SHP77 (cell line): ENCODE data around the gene POTEE.
"Not testable (repeated sequence)": the region's sequence is repeated elsewhere in the genome, so short reads cannot be mapped to it uniquely, and the experiment has no call there.

Source experiments
- DNase-seq, 2 experiments: peaks; one replicate each; lab custom pipeline; 2025; lab: John Stamatoyannopoulos, UW

POTEE gene

DNA sequence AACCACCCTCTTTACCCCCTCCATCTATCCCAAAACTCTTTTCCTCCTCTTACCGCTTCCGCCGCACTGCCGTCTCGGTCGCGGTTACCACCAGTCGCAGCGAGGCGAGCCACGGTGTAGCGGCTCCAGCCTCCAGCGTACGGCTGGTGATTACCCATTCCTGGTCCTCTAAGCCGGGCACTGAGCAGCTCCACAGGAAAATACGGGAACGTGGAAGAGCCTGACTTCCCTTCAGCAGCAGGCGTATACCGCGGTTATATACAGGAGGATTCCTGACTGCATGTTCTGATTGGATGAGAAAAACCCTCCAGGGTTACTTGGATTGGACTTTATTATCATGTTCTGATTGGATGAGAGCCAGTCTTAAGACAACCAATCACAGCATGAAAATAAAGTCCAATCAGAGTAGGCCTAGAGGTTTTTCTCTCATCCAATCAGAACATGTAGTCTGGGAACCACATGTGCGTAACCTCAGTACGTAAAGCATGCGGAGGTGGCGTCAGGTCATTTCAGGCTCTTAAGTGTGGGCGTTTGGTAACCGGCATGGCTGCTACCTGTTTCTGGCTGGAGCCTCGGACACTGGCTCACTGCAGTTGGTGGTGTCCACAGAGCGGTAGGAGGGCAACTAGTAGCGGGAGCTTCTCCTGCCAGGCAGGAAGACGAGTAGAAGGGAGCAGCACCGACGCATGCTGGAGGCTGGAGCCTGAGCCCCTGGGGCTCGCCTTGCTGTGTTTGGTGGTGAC, at the start of gene POTEE:
POTEE (plus strand) TSS at position 507 of the 743 bp plus-strand sequence. CDS start 8,867 bp downstream, outside the sequence.
- DNase-seq = not testable (repeated sequence)

GRCh38 chr2:131165562-131165961, 43.8 kb upstream of the POTEE start:
- DNase-seq = not testable (repeated sequence)

DNA sequence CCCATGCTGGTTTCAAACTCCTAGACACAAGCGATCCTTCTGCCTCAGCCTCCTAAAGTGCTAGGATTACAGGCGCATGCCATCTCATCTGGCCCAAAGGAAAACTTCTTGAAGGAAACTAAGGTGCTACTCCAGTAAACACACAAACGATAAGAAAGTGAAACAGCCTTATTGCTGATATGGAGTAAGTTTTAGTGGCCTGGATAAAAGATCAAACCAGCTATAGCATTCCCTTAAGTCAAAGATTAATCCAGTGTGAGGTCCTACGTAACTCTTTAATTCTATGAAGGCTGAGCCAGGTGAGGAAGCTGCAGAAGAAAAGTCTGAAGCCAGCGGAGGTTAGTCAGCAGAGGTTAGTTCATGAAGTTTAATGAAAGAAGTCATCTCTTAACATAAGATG, 40.8 kb upstream of the POTEE start:
- DNase-seq = no peak

DNA sequence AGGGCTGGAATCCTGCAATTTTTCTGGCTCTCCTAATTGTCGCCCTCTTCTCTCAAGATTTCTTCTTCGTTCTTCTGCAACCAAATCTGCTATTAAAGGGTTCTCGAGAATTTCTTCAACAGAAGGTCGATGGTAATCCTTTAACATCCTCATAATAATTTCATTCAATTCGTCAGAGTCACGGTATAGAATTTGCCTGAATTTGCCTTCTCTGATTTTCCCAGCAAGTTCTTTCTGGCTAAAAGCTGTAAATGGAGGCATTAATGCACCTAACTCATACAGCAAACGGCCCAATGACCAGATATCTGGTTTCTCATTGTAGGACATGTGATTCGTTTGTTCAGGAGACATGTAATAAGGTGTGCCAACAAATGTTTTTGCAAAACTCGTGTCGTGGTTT, 31.3 kb upstream of the POTEE start:
- not testable (repeated sequence) for DNase-seq

- DNase-seq = not testable (repeated sequence)
Observed at GRCh38 chr2:131178721-131179418, 30.5 kb upstream of the POTEE start.

DNA sequence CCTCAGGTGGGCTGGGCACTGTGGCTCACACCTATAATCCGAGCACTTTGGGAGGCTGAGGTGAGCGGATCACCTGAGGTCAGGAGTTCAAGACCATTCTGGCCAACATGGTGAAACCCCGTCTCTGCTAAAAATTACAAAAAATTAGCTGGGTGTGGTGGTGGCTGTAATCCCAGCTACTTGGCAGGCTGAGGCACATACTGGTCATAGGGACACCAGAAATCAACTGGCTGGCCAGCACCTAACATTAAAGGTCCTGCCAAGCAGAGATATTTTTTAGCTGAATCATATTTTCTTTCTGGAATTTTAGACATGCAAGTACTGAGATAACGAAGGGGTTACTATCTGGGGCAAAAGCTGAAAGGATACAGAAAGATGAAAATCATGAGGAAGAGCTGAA, 27.9 kb upstream of the POTEE start:
- not testable (repeated sequence) for DNase-seq

GRCh38 chr2:131193421-131193820, 15.9 kb upstream of the POTEE start:
- not testable (repeated sequence) for DNase-seq

DNA sequence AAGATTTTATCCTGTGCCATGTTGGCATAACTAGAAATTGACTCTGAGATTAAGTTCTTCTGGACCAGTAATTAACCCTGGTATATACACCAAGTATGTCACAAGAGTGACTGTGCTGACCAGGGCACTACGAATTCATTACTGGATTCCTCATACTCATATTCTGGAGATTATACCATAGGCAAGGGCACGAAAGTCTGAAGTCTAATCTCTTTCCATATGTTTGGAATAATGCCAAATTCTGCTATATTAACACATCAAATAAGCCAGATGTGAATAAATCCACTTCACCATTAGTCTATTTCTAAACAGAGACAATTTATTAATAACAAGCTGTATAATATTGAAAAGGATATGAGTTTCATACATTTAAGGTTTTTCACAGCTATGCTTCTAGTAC, 13.2 kb upstream of the POTEE start:
- DNase-seq = not testable (repeated sequence)

GRCh38 chr2:131201098-131201497, 8.2 kb upstream of the POTEE start:
- no peak for DNase-seq

DNA sequence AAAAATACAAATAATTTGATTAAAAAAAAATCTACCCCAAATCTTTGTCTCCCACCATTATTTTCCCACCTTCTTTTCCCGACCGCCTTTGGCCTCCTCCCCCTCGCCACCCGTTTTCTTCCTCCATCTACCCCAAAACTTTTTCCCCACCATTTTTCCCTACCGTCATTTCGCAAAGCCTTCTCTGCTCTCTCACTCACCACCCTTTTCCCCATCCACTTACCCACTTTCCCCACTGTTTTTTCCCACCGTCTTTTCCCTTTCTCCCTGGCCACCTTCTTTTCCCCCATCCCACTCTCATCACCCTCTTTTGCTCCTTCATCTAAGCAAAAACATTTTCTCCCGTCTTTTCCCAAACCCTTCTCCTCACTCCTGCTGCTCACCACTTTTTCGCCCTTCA, 1.5 kb upstream of the POTEE start:
- DNase-seq = not testable (repeated sequence)

DNA sequence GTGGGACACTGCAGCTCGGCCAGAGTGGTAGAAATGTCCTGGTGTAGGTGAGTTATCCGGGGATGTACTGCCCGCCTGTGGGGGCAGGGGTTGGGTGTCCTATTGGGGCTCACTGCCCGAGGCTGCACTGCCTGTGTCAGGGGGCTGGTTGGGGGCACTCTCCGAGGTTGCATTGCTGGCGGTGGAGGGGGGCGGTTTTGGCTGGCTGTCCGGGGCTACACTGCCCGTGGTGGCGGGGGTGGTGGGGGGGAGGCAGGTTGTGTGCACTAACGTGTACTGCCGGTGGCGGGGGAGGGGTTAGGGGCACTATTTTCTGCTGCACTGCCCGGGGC, 403 bp downstream of the POTEE start:
- not testable (repeated sequence) for DNase-seq

DNA sequence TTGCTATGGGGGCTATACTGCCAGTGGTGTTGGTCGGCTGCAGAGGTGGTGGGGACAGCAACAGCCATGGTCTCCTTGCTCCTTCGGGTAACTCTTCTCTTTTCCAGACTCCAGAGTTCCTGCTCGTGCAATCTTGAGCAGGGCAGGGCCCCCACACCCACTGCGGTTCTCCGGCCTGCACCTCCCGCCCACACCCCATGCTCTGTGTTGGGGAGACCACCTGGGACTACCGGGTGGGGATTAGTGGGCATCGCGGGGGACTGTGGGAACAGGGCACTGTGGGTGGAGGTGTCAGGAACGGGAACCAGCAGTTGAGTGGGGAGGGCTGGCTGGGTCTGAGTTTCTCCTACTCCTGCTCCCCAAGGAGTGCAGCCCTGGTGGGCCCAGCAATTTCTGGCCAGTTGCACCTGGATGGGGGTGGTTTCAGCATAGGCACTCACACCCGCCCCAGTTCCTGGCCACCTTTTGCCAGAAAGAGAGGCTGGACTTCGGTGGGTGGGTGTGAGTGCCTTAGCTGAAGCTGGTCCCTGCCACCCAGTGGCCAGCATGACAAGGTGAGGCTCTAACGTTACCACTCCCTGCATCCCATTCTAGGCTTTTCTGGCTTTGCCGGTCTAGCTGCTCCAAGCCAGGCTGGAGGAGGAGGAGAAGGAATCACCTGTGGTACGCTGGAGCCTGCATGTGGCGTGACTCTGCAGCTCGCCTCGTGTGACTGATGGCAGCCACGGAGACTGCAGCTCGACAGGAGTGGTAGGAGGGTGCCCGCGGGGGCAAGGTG, 1.3 kb downstream of the POTEE start:
- DNase-seq = not testable (repeated sequence)

- DNase-seq = not testable (repeated sequence)
Observed at GRCh38 chr2:131217238-131217986, 8.1 kb downstream of the POTEE start.

DNA sequence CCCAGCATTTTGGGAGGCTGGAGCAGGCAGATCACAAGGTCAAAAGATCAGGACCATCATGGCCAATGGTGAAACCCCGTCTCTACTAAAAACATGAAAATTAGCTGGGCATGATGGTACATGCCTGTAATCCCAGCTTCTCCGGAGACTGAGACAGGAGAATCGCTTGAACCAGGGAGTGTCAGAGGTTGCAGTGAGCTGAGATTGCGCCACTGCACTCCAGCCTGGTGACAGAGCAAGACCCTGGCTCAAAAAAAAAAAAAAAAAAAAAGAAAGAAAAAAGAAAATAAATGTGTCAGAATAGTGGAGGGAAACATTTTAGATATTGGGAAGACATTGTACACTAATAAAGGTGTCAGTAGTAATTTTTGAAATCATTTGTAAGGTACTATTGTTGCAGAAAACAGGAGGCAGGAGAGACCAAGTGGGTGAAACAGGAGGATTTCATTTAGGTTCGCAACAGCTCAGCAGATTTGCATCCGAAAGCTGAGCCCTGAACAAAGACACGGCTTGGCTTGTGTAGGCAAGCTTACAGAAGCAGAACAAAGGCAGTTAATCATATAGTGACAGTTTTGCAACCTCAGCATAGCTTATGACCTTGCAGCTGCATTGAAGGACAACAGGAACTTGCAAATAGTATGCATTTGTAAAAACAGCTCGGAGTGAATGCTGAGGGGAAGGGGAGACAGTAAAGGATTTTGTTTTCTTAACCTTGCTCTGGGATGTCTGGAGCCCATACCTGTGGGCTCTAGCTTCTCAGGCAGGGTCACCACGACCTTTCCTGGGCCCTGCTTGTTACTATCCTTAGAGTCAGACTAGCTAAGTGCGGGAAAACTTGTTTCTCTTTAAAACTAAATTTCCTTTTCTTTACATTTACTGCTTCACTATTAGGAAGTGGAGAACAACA, 26.5 kb downstream of the POTEE start:
- peak in 1 of 2 experiments; percentile 32 for DNase-seq
